SKM-1 (cell line): ENCODE data around the gene CDC23.
"Not testable (repeated sequence)": the region's sequence is repeated elsewhere in the genome, so short reads cannot be mapped to it uniquely, and the experiment has no call there.

Experiments used
- DNase-seq: peaks from one replicate; lab custom pipeline; 2025; ENCODE audit not compliant: unreplicated experiment; lab: John Stamatoyannopoulos, UW

The CDC23 gene

GRCh38 chr5:138212828-138213160 is 329 bp downstream of the CDC23 start:
- DNase-seq, result no peak

- no peak for DNase-seq
Observed at GRCh38 chr5:138210985-138211384, 2.1 kb downstream of the CDC23 start.

- DNase-seq, result not testable (repeated sequence)
Observed at GRCh38 chr5:138193859-138194258, 19.3 kb downstream of the CDC23 start.

- no peak for DNase-seq
Observed at GRCh38 chr5:138192826-138193225, 20.3 kb downstream of the CDC23 start.

GRCh38 chr5:138188626-138189025 is 24.5 kb downstream of the CDC23 start:
- no peak for DNase-seq

GRCh38 chr5:138186002-138186447 is 27.1 kb downstream of the CDC23 start:
- DNase-seq, result peak; percentile 89

- no peak for DNase-seq
Observed at GRCh38 chr5:138182808-138183207, 30.3 kb downstream of the CDC23 start.

GRCh38 chr5:138180841-138181240 is 32.3 kb downstream of the CDC23 start:
- DNase-seq, result no peak

- peak; percentile 80 for DNase-seq
Observed at GRCh38 chr5:138180183-138180782, 32.8 kb downstream of the CDC23 start.

GRCh38 chr5:138179277-138179857 is 33.8 kb downstream of the CDC23 start:
- DNase-seq, result no peak

- peak; percentile 97 for DNase-seq
Observed at GRCh38 chr5:138178516-138179276, 34.4 kb downstream of the CDC23 start, which contains the start of the genes BRD8 and KIF20A. BRD8 (minus strand) TSS chr5:138178630; CDS start chr5:138178614, 16 bp downstream. KIF20A (plus strand) TSS chr5:138179112; CDS start chr5:138179681, 569 bp downstream.

GRCh38 chr5:138177941-138178515 is 35.1 kb downstream of the CDC23 start:
- no peak for DNase-seq

- no peak for DNase-seq
Observed at GRCh38 chr5:138170299-138170698, 42.8 kb downstream of the CDC23 start.

GRCh38 chr5:138169124-138169523 is 44.0 kb downstream of the CDC23 start:
- DNase-seq, result no peak

GRCh38 chr5:138163721-138164120 is 49.4 kb downstream of the CDC23 start:
- DNase-seq, result no peak

GRCh38 chr5:138160706-138161105 is 52.4 kb downstream of the CDC23 start:
- DNase-seq, result no peak

GRCh38 chr5:138159666-138160065 is 53.5 kb downstream of the CDC23 start:
- DNase-seq, result no peak

GRCh38 chr5:138157626-138158025 is 55.5 kb downstream of the CDC23 start:
- no peak for DNase-seq

GRCh38 chr5:138155977-138156376 is 57.1 kb downstream of the CDC23 start:
- DNase-seq, result not testable (repeated sequence)

- DNase-seq, result no peak
Observed at GRCh38 chr5:138149530-138149929, 63.6 kb downstream of the CDC23 start.

- DNase-seq, result no peak
Observed at GRCh38 chr5:138148811-138149210, 64.3 kb downstream of the CDC23 start.

GRCh38 chr5:138143578-138143977 is 69.5 kb downstream of the CDC23 start:
- DNase-seq, result not testable (repeated sequence)
